ENCODE measurements around the gene TSSK2.
"Not testable (repeated sequence)": the region's sequence is repeated elsewhere in the genome, so short reads cannot be mapped to it uniquely, and the experiment has no call there.

The TSSK2 gene

DNA sequence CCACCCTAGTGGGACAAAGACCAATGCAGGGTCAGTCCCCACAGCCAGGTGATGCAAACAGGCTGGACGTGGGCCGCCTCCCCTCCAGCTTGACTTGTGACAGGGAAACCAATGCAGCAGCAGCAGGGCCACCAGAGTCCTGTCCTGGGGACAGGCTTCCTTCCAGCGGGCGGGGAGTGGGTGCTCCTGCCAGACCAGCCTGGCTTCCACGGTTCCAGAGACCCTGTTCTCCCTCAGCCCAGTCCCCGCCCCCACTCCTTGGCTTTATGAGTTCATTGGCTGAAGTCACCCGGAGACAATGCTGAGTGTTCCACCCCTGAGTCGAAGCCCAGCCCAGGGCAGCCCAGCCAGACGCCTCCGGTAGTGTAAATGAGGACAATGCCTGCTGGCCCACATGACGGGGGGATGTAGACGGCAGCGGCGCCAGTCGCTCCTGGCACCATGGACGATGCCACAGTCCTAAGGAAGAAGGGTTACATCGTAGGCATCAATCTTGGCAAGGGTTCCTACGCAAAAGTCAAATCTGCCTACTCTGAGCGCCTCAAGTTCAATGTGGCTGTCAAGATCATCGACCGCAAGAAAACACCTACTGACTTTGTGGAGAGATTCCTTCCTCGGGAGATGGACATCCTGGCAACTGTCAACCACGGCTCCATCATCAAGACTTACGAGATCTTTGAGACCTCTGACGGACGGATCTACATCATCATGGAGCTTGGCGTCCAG, at the start of gene TSSK2:
TSS of gene TSSK2 (plus strand) at position 350 of the 726 bp plus-strand sequence. CDS start at position 442, 92 bp downstream.
- DNase-seq: no peak

DNA sequence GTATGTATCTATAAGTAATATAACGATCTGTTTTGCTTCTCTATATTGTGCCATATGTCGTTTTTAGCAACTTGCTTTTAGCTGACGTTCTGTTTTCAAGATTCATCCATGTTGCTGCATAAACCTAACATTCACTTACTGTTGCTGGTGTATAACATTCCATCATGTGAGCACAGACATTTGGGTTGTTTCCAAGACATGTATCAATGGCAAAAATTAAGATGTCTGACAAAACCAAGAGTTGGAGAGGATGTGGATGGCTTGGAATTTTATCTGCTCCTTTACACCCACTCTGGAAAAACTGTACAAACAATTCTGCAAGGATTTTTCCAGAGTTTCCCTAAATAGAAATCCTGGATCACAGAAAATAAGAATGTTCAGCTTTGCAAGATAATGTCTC, 49.8 kb upstream of the TSSK2 start:
- no peak for DNase-seq

DNA sequence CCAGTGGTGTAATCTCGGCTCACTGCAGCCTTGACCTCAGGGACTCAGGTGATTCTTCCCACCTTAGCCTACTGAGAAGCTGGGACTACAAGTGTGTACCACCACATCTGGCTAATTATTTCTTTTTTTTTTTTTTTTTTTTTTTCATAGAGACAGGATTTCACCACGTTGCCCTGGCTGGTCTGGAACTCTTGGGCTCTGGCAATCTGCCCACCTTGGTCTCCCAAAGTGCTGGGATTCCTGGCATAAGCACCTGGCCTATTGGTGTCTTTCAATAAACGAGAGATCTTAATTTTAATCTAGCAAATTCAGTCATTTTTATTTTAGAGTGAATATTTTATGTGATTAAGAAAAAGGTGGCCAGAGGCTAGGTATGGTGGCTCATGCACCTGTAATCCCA, 49.0 kb upstream of the TSSK2 start:
- no peak for DNase-seq

DNA sequence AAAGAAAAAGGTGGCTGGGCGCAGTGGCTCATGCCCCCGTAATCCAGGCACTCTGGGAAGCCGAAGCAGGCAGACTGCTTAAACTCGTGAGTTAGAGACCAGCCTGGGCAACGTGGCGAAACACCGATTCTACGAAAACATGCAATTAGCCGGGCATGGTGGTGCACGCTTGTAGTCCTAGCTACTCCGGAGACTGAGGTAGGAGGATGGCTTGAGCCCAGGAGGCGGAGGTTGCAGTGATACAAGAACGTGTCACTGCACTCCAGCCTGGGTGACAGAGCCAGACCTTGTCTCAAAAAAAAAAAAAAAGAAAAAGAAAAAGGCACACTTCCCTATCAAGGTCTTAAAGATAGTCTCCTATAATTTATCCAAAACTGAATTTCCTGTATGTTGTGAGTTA, 48.3 kb upstream of the TSSK2 start:
- no peak for DNase-seq

DNA sequence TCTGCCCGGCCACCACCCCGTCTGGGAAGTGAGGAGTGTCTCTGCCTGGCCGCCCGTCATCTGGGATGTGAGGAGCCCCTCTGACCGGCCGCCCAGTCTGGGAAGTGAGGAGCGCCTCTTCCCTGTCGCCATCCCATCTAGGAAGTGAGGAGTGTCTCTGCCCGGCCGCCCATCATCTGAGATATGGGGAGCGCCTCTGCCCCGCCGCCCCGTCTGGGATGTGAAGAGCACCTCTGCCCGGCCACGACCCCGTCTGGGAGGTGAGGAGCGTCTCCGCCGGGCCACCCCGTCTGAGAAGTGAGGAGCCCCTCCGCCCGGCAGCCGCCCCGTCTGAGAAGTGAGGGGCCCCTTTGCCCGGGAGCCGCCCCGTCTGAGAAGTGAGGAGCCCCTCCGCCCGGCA, 47.0 kb upstream of the TSSK2 start:
- DNase-seq: not testable (repeated sequence)

DNA sequence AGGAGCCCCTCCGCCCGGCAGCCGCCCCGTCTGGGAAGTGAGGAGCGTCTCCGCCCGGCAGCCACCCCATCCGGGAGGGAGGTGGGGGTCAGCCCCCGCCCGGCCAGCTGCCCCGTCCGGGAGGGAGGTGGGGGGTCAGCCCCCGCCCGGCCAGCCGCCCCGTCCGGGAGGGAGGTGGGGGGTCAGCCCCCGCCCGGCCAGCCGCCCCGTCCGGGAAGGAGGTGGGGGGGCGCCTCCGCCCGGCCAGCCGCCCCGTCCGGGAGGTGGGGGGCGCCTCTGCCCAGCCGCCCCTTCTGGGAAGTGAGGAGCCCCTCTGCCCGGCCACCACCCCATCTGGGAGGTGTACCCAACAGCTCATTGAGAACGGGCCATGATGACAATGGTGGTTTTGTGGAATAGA, 46.5 kb upstream of the TSSK2 start:
- not testable (repeated sequence) for DNase-seq

DNA sequence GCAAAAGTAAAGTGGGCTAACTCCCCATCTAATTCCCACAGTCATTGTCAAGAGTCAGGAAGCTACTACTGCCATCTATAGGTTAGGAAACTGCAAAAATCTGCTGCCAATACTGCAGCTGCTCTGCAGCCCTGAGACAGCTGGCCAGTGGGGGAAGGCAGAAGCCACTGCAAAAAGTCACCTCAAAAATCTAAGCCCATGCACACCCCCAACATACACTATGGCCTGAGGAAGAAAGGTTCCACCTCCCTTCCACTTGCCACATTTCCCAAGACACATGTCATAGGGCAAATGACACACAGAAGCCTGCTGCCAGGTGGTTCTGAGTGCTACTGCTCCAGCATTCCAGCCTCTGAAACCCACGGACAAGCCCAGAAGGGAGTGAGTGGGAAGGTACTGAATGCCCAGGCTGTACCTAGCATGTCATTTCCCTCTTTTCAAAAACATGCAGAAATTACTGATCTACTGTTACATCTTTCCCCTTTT, 45.8 kb upstream of the TSSK2 start:
- DNase-seq: peak; percentile 75

DNA sequence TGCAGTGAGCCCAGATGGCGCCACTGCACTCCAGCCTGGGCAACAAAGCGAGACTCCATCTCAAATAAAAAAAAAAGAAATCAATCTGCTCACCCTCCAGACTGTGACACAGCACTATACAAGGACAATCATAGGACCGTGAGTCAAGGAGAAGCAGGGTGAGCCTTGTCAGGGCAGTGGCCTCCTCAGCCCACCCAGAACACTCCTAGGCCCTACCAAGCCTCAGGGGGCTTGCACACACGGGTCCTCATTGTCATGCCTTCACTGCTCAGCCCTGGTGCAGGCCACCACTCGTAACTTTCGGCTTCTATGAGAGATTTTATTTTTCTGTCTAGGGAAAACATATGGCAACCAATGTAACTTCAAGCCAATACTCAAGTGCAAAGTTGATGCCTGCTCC, 44.7 kb upstream of the TSSK2 start:
- no peak for DNase-seq

DNA sequence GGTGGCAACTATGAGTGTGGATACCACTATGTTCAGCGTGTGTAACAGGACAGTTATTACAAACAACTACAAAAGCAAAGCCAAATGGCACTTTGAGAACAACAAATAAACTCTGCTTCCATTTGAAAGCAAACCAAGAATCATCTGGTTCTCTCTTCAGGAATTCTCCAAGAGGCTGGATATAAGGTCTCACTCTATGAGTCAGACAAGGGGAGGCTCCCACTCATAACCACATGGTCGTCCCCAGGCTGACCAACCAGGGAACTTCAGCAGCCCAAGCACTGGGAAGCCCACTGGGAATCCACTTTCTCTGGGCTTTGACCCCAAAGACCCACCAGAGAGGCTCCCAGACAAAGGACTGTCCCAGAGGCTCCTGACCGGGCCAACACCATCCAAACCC, 44.2 kb upstream of the TSSK2 start:
- no peak for DNase-seq

DNA sequence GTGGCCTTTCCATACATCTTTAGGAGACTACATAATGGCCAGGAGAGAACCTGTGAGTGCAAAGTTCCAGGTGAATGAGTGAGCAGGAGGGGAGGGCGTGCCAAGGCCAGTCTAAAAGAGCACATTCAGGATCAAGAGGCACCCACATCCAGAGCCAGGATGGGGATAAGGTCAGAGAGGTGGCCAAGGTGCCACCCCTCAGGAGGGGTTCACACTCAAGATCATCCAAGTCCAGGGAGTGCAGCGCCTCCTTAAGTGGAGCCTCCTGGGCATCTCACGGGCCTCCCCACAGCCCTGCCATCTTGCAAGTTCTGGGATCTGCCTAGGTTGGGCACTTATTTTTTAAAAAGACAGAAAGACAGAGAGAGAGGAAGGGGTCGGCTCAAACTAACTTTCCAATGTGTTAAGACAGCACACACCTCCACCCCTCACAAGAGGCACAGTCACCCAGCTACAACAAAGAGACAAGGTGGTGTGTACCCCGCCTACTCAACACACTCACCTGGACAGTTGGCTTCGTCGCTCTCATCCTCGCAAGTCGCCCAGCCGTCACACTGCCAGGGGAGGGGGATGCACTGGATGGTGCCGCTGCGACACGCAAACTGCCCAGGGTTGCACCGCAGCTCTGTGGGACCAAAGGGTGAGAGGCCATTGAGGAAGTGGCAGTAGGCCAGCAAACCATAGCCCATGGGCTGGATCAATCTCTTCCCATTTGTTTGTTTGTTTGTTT, 42.1 kb upstream of the TSSK2 start:
- no peak for DNase-seq

DNA sequence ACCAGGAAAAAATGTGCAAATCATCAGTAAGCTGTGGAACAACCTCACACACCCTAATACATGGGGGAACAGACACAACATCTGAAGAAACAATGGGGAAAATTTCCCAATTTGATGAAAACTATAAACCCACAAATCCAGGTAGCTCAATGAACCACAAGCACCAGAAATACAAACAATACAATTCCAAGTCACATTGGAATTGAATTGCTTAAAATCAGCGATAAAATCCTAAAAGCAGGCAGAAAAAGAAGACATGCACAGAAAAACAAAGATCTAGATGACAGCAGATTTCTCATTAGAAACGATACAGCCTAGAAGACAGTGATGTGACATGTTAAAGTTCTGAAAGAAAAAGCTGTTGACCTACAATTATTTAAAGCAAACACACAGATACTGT, 40.9 kb upstream of the TSSK2 start:
- DNase-seq: no peak

DNA sequence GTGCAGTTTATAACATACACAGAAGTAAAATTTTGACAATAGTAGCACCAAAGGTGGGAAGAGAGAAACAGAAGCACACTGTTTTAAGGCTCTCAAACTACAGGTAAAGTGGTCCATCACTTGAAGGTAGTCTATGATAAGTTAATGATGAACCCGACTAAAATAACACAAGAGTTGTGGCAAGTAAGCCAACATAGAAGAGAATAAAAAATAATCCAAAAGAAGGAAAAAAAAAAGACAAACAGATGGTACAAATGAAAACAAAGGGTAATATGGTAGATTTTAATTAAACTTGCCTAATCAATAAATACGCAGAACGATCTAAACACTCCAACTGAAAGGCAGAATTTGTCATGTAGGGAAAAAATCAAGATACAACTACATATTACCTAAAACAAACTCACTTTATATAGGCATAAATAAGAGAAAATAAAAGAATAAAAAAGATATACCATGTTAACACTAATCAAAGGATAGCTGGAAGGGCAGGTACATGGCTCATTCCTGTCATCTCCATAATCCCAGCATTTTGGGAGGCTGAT, 40.5 kb upstream of the TSSK2 start:
- DNase-seq: no peak

DNA sequence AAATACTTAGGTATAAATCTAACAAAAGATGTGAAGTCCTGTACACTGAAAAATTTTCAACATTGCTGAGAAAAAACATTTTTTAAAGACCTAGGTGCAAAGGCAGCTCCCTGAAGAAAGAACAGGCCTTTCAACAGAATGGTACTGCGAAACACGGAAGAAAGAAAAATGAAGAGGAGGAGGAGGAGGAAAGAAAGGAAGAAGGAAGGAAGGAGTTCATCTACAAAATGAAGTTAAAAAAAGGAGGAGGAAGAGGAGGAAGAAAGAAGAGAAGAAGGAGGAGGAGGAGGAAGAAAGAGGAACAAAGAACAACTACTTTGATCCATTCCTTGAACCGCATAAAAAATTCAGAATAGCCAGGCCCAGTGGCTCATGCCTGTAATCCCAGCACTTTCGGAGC, 38.4 kb upstream of the TSSK2 start:
- no peak for DNase-seq

DNA sequence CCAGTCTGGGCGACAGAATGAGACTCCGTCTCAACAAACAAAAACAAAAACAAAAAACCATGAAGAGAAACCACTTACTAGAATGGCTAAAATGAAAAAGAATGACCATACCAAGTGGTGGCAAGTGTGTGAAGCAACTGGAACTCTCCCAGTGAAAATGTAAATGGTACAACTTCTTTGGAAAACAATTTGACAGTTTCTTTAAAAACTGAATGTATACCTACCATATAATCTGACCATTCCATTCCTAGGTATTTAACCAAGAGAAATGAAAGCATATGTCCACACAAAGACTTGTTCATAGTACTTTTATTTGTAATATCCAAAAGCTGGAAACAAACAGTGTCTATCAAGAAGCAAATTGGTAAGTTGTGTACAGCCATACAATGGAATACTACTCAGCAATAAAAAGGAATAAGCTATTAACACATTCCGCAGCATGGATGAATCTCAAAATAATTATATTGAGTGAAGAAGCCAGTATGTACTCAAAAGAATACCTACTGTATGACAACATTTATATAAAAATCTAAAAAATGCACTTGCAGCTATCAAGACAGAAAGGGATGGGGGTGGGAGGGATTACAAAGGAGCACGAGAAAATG, 36.6 kb upstream of the TSSK2 start:
- no peak for DNase-seq

DNA sequence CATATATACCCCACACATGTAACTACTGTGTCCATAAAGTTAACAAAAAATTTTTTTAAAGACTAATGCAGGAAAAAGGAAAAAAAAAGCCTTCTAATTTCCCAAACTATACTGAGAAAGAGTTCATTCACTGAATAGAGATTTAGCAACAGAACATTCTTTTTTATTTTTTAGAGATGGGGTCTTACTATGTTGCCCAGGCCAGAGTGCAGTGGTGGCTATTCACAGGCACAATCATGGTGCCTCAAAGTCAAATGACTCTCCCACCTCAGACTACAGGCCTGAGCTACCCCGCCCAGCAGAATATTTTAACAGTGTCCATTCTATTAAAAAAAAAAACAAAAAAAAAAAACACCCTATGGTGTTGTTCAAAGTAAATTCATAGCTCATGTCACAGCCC, 34.6 kb upstream of the TSSK2 start:
- no peak for DNase-seq

DNA sequence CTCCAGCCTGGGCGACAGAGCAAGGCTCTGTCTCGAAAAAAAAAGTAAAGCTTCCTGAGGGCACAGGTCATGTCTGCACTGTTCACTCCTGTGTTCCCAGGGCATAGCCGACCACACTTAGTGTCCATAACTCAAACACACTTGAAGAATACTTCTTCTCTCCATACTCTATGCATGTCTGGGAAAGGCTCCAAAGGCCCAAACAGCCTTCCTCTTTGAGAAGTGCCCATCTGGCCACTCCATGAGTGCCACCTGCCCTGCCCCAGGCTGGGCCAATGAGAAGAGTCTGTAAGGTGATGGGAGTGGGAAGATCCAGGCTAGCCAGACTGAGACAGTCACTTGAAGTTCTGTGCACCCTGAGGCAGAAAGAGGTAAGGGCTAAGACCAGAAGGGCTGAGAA, 33.6 kb upstream of the TSSK2 start:
- no peak for DNase-seq

DNA sequence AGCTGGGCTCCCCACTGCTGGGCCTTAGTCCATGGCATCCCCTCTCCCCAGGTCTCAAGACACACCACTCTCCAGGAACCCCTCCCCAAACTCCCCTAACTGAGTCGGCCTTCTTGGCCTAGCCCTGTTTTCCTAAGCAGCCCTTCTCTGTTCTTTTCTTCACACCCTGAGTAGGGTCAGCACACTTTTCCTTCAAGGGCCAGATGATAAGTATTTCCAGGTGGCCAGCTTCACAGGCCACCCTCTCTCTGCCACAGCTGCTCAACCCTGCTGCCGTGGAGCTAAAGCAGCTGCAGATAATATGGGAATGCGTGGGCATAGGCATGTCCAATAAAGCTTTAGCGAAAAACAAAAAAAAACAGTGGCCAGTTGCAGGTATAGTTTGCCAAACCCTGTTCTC, 33.0 kb upstream of the TSSK2 start:
- DNase-seq: no peak

DNA sequence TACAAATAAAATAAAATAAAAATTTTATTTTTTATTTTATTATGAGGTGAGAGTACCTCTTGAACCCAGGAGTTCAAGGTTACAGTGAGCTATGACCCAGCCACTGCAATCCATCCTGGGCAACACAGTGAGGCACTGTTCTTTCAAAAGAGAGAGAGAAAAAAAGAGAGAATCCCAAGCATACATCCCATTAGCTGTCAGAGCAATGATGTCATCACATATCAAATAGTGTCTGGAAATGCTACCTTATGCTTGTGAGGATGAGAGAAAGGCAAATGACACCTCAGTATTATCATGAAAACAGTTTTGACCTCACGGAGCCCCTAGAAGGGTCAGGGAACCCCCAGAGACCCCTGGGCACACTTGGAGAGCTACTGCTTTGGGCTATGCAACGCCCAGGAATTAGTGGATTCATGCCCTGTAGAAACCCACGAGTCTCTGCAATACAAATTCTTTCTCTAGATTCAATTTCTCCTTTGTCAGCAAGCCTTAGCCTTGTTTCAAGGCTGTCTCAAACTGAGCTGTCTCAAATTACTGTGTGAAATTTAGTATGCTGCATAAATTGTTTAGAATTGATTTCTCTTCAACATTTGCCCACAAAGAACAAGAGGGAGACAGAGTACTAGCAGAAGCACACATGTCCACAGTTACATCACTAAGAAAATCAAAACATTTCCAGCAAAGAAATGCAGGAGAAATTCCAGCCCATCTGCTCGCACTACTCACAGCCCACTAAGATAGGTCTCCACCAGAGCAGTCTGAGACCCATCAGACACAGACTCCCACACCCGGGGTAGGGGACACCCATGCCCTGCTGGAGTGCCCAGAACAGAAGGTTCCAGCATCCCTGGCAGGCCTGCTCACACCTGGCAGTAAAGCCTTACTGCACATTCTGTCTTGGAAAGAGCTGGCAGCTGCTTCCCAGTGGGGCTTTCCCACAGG, 27.0 kb upstream of the TSSK2 start:
- DNase-seq: no peak

DNA sequence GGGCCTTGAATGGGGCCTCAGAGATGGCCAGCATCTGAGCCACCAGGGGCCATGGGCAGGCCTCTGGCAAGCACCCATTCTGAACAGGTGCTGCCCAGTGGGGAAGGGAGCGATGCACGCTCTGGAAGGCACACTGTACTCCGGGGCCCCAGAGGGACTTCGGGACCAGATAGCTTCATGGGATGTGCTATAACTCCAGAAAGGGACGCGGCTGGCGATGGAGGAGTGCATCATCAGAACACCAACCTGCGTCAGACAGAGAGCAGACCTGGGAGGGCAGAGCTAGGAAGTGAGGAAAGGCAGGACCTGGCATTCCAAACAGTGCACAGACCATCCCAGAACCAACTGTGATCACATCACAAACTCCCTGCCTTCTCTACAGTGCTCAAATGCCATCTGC, 25.7 kb upstream of the TSSK2 start:
- DNase-seq: no peak

DNA sequence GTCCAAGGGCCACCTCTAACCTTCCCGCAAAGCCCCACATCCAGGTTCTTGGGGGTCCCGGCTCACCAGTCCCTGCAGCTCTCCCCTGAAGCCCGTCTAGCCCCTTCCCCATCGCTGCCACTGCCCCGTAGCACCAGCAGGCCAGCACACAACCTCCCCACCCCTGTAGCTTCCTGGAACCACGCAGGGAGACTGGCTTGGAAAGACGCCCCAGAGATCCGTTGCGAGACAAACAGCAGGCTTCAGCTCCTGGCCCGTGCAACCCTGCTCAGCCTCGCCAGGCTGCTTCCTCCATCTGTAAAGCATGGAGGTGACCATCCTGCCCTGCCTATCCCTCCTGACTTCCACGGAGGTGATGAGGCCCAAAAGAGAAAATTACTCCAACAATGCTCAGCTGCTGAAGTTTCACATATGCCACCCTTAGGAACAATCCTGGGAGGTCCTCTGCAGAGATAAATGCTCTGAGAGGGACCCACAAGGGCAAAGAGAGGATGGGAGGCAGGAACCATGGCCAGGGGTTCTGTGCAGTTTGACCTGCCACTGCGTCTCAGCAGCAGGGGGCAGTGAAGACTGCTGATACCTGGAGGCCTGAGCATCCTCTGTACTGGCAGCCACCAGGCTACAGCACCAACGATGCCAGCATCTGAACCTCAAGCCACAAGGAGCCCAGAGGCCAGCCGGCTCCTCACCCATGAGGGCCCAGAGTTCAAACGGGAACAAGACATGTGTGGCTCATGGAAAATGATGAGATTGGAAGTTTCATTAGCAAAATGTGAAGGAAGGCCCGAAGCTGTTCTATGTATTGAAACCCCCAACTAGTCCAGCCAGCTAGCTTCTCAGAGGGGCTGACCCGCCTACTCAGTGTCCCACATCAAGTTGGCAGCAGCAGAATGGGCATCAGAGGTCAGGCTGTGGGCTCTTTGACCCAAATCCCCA, 25.0 kb upstream of the TSSK2 start:
- no peak for DNase-seq
